Osteoblast (primary cell): ENCODE measurements around the gene CSTPP1. TPM values are rescaled to one million over a fixed set of nuclear protein-coding genes. Genes with fewer than 3 reads are reported as not detected.

Experiments
- DNase-seq: peaks from one replicate; pipeline ENCODE4 v3.0.0; 2011; ENCODE audit warnings: low spot score, mixed read lengths; ENCODE audit not compliant: insufficient read length; ENCODE audit errors: missing footprints
- H2AFZ ChIP-seq: 2 replicates; pipeline ENCODE4 v1.6.0; 2011; ENCODE audit warnings: mild to moderate bottlenecking, low read length
- H3K27ac ChIP-seq: 2 replicates; pipeline ENCODE4 v1.5.1; 2011; ENCODE audit warnings: mild to moderate bottlenecking, low read depth, low read length, moderate library complexity
- H3K27me3 ChIP-seq: 2 replicates; pipeline ENCODE4 v1.6.0; 2012; ENCODE audit warnings: mild to moderate bottlenecking, control low read depth, inconsistent platforms, low read length, moderate library complexity; ENCODE audit not compliant: insufficient read depth
- H3K36me3 ChIP-seq: 2 replicates; pipeline ENCODE4 v1.5.1; 2011; ENCODE audit warnings: mild to moderate bottlenecking, low read length, control low read depth, moderate library complexity; ENCODE audit not compliant: insufficient read depth
- H3K4me1 ChIP-seq: 2 replicates; pipeline ENCODE4 v1.5.1; 2011; ENCODE audit warnings: mild to moderate bottlenecking, low read length, control low read depth, moderate library complexity; ENCODE audit not compliant: insufficient read depth
- H3K4me2 ChIP-seq: 2 replicates; pipeline ENCODE4 v1.6.0; 2011; ENCODE audit warnings: mild to moderate bottlenecking, low read length; ENCODE audit not compliant: insufficient read depth
- H3K4me3 ChIP-seq: fragments of 200-600 bp; sonication (generic); 3 replicates; pipeline ENCODE4 v1.5.1; 2012; ENCODE audit warnings: mild to moderate bottlenecking, low read length, inconsistent platforms; ENCODE audit not compliant: insufficient read depth
- H3K79me2 ChIP-seq: 2 replicates; pipeline ENCODE4 v1.6.0; 2012; ENCODE audit warnings: mild to moderate bottlenecking, low read length, control low read depth, inconsistent platforms; ENCODE audit not compliant: insufficient read depth
- H3K9me3 ChIP-seq: 2 replicates; pipeline ENCODE4 v1.5.1; 2011; ENCODE audit warnings: low read depth, low read length, control low read depth
- H4K20me1 ChIP-seq: 2 replicates; pipeline ENCODE4 v1.6.0; 2012; ENCODE audit warnings: mild to moderate bottlenecking, low read length, control low read depth; ENCODE audit not compliant: insufficient read depth
- CTCF ChIP-seq: IDR thresholded peaks from 2 replicates; pipeline ENCODE4 v1.5.1; 2011; ENCODE audit warnings: mild to moderate bottlenecking, low read depth, low read length, moderate library complexity; ENCODE audit errors: extremely low read depth
- total RNA-seq: library from RNA; depleted of rRNA; stranded (reverse); fragments of >200 nt; gene quantifications from 2 replicates; pipeline ENCODE4 v1.2.3, GENCODE V29; 2012

CSTPP1 gene
- total RNA-seq, 1 donor, result 27.1 TPM

GRCh38 chr11:47172740-47173336, 236.3 kb downstream of the CSTPP1 start:
- Histone ChIP-seq H3K79me2 (peaks cover 77% of the 10 kb centered on the region), H3K9me3 (no peaks in the 10 kb centered on the region), H3K4me1 (peaks cover 17% of the 10 kb centered on the region), H3K36me3 (peaks cover 66% of the 10 kb centered on the region), H3K27me3 (no peaks in the 10 kb centered on the region), H2AFZ (no peak overlapping the region), H3K27ac (no peak overlapping the region), H3K4me3 (no peak overlapping the region), H3K4me2 (no peak overlapping the region), H4K20me1 (peaks cover 41% of the 10 kb centered on the region)
- TF ChIP-seq CTCF, result no peak
- DNase-seq, result peak; percentile 14

GRCh38 chr11:47175746-47176327, 239.3 kb downstream of the CSTPP1 start:
- H4K20me1 ChIP-seq, result peaks cover 34% of the 10 kb centered on the region
- no peak for TF ChIP-seq CTCF
- H3K4me2 ChIP-seq, result peak overlapping the region; percentile 99
- H2AFZ ChIP-seq, result peak overlapping the region; percentile 95
- peak overlapping the region; percentile 96 for H3K27ac ChIP-seq
- peak overlapping the region; percentile 100 for H3K4me3 ChIP-seq
- peaks cover 19% of the 10 kb centered on the region for H3K4me1 ChIP-seq
- peaks cover 57% of the 10 kb centered on the region for H3K79me2 ChIP-seq
- DNase-seq, result peak; percentile 62
- no peaks in the 10 kb centered on the region for H3K27me3 ChIP-seq
- peaks cover 44% of the 10 kb centered on the region for H3K36me3 ChIP-seq
- no peaks in the 10 kb centered on the region for H3K9me3 ChIP-seq

- peaks cover 28% of the 10 kb centered on the region for H4K20me1 ChIP-seq
- H2AFZ ChIP-seq, result peak within 1 kb of the TSS; percentile 97
- H3K79me2 ChIP-seq, result peaks cover 49% of the 10 kb centered on the region
- H3K27me3 ChIP-seq, result no peaks in the 10 kb centered on the region
- H3K36me3 ChIP-seq, result peaks cover 37% of the 10 kb centered on the region
- H3K4me3 ChIP-seq, result peak within 1 kb of the TSS; percentile 100
- H3K4me2 ChIP-seq, result peak within 1 kb of the TSS; percentile 100
- TF ChIP-seq CTCF, result no peak
- peaks cover 19% of the 10 kb centered on the region for H3K4me1 ChIP-seq
- H3K27ac ChIP-seq, result peak within 1 kb of the TSS; percentile 96
- peak; percentile 100 for DNase-seq
- no peaks in the 10 kb centered on the region for H3K9me3 ChIP-seq
Observed at GRCh38 chr11:47176328-47177228, 240.0 kb downstream of the CSTPP1 start, which contains the start of gene ARFGAP2. TSS of gene ARFGAP2 (minus strand) at chr11:47176879. CDS start at chr11:47176853, 26 bp downstream.
